ENCODE measurements around the gene ARMH3.
A peak's percentile ranks its signal among the peaks of the same experiment; 100 is the strongest.

The ARMH3 gene

DNA sequence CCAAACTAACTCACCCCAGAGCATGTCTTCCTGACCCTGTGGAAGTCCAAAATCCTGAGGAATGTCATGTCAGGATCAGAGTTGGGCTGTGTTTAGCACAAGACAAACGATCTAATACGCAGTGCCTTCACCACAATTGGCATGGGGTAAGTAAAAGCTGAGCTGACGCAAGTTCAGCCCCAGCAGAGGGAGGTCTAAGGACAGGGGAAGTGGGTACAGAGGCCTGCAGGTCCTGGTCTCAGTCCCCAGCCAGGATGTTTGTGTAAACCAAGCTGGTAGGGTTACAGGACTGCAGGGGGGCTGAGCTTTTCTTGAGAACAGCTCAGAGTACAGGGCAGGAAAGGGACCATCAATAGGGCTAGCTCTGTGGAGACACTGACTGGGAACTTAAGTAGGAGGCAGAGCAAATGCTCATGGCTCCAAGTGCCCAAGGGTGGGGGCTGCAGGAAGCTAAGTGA is 207.1 kb downstream of the ARMH3 start:
- H3K4me3 ChIP-seq (replicated peaks; ENCODE audit: low read depth, low read length): no peak overlapping the region
- DNase-seq (ENCODE audit: low read depth): peak; percentile 33
- TF ChIP-seq, protein P1, sequence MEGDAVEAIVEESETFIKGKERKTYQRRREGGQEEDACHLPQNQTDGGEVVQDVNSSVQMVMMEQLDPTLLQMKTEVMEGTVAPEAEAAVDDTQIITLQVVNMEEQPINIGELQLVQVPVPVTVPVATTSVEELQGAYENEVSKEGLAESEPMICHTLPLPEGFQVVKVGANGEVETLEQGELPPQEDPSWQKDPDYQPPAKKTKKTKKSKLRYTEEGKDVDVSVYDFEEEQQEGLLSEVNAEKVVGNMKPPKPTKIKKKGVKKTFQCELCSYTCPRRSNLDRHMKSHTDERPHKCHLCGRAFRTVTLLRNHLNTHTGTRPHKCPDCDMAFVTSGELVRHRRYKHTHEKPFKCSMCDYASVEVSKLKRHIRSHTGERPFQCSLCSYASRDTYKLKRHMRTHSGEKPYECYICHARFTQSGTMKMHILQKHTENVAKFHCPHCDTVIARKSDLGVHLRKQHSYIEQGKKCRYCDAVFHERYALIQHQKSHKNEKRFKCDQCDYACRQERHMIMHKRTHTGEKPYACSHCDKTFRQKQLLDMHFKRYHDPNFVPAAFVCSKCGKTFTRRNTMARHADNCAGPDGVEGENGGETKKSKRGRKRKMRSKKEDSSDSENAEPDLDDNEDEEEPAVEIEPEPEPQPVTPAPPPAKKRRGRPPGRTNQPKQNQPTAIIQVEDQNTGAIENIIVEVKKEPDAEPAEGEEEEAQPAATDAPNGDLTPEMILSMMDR (IDR thresholded peaks at IDR 0.05; ENCODE audit: low read length, missing control alignments): no peak

DNA sequence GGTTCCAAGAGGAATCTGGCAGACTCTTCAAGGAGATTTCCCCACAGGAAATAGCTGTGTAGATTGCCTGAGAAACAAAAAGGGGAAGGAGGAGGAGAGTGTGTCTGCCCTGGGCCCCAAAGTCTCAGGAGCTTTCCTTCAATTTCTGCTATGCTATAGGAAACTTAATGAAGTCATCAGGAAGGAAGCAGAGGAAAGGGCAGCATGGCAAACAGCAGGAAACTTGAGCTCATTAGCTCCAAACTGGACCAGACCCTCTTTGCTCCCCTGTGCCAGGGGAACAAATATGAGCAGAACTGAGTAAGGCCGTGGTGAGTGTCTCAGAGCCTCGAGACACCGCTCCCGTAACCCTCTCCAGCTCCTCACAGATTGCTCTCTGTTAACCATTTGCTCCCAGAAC is 207.6 kb downstream of the ARMH3 start:
- TF ChIP-seq, protein P1 (IDR thresholded peaks at IDR 0.05; ENCODE audit: low read length, missing control alignments): no peak
- peak; percentile 71 for DNase-seq (ENCODE audit: low read depth)
- no peak overlapping the region for H3K4me3 ChIP-seq (replicated peaks; ENCODE audit: low read depth, low read length)

DNA sequence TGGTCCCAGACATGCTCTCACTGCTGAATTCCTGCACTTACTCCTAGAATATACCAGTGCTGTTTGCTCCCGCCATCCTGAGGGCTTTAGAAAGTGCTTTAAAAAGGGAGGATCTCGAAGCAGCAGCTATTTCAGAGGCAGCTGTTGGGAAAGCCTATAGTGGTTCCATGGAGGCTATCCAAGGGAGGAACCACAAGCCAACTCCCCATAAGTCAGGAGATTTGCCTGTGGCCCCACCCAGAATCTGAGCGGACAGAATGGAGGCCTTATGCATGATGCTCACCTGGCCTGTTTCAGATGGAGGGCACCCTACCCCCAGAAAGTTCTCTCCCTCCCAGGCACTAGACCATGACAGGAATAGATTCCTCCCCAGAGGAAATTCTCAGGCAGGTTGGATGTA is 210.1 kb downstream of the ARMH3 start:
- H3K4me3 ChIP-seq (replicated peaks; ENCODE audit: low read depth, low read length): no peak overlapping the region
- DNase-seq (ENCODE audit: low read depth): no peak
- TF ChIP-seq, protein P1 (IDR thresholded peaks at IDR 0.05; ENCODE audit: low read length, missing control alignments): no peak

DNA sequence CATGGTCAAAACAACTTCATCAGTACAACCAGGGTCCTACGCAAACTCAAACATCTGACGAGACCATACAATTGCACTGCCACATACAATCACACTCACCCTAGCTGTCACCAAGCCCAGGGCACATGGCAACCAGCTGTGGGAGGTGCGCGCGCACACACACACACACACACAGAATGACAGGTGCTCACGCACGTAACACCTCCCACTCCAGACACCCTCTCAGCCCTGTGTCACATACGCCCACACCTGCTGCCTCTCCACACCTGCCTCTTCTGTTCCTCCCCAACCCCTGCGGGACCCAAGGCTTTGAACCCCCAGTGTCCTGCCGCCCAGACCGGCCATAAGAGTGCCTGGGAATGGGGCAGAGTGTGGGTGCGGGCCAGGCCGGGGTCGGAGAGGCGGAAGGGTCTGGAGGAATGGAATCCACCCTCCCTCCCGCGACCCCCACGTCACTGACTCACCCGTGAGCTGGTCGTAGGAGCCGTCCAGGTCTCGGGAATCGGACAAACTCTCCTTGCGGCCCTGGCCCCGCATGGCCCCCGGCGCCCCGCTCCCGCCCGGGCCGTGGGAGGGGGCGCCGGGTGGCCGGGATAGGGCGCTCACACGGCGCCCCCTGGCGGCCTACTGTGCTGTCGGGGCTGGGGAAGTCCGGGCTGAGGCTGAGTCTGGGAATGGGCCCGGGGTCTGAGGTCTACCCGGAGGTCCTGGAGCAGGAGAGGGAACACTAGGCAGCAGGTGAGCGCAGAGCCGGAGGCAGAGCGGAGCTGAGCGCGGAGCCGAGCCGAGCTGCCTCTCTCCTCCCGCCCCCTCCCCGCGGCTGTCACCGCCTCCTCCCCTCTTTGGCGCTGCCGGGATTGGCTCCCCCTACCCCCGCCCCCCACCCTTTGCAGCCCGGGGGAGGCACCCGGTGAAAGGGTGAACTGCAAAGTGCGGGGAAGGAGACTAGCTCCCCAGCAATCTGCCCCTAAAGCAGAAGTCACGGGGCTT is 212.6 kb downstream of the ARMH3 start, which contains the start of gene KCNIP2:
Gene KCNIP2, minus strand, starts transcription at position 769 of the 990 bp plus-strand sequence. Its CDS starts 232 bp downstream, at position 537.
- TF ChIP-seq, protein P1 (IDR thresholded peaks at IDR 0.05; ENCODE audit: low read length, missing control alignments): peak; percentile 33
- DNase-seq (ENCODE audit: low read depth): no peak
- H3K4me3 ChIP-seq (replicated peaks; ENCODE audit: low read depth, low read length): no peak within 1 kb of the TSS

DNA sequence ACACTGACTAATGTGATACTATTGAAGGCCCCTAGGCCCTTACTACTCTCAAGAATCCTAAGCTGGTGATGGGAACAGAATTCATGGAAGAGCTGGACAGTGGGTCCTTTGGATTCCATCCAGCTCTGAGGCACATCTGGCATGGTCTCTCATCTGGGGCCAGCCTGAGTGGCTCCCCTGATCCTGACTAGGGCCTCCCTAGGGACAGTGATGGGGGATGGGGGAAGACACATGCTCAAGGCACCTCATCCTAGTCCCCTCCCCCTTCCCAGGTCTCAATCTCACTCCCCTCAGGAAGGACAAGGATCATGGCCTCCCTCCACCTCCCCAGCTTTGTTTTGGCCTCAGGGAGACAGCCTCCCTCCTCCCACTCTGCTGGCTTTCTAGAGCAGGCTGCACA is 214.1 kb downstream of the ARMH3 start:
- DNase-seq (ENCODE audit: low read depth): no peak
- no peak overlapping the region for H3K4me3 ChIP-seq (replicated peaks; ENCODE audit: low read depth, low read length)
- TF ChIP-seq, protein P1 (IDR thresholded peaks at IDR 0.05; ENCODE audit: low read length, missing control alignments): no peak

DNA sequence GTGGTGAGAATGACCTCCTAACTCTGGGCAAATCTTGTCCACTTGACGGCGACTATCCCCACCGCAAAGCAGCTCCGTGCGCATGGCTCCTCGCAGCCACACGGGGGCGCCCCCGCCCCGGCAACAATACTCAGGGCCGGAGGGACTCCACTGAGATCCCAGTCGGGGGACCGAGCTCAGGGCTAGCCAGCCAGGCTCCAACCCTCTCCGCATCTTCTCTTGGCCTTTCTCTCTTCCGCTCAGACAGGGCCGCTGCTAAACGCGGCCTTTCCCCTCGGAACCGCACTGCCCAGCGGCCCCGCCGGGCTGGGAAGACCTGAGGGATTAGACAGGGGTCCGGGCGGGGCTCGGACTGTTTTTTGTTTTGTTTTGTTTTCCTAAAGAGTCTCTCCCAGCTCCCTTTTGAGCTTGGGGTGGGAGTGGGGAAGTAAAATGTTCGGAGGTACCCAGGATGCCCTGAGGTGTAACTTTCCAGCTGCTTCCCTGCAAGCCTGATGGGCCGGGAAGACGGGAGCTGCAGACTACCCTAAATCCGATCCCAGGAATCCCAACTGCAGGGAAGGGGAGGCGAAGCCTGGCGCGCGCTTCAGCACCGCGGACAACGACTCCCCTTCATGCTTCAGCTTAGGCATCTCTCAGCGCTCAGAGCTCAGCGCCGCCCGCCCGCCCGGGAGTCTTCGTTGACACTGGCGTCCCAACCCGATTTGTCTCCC is 215.1 kb downstream of the ARMH3 start:
- DNase-seq (ENCODE audit: low read depth): peak; percentile 87
- TF ChIP-seq, protein P1 (IDR thresholded peaks at IDR 0.05; ENCODE audit: low read length, missing control alignments): peak; percentile 94
- H3K4me3 ChIP-seq (replicated peaks; ENCODE audit: low read depth, low read length): peak overlapping the region; percentile 36
